ENCODE data around the gene GIGYF2. TPM values are rescaled to one million over a fixed set of nuclear protein-coding genes. Genes with fewer than 3 reads are reported as not detected.
"Not testable (repeated sequence)": the region's sequence is repeated elsewhere in the genome, so short reads cannot be mapped to it uniquely, and the experiment has no call there.

GIGYF2 gene
- total RNA-seq, 4 donors from 2014 or later = 54.2 to 64.7 (median 59.9) TPM

GRCh38 chr2:232900811-232901735 is 203.9 kb downstream of the GIGYF2 start:
- DNase-seq (ENCODE audit: extremely low spot score) = no peak

GRCh38 chr2:232901736-232902578 is 204.8 kb downstream of the GIGYF2 start:
- intact Hi-C loops (cut with DNase I) = no loop called here
- no peak for TF ChIP-seq POLR2AphosphoS5 (IDR thresholded peaks at IDR 0.05)
- TF ChIP-seq POLR2A (IDR thresholded peaks at IDR 0.05; ENCODE audit: low read depth) = no peak
- TF ChIP-seq EP300 (IDR thresholded peaks at IDR 0.05) = no peak
- TF ChIP-seq CTCF (IDR thresholded peaks at IDR 0.05) = no peak
- no peaks in the 10 kb centered on the region for H3K9me3 ChIP-seq
- no peaks in the 10 kb centered on the region for H3K4me1 ChIP-seq
- no peaks in the 10 kb centered on the region for H3K36me3 ChIP-seq
- H3K27ac ChIP-seq (replicated peaks in 1 of 4) = no peak overlapping the region
- 82% methylated on average over 23 of the region's 28 CpGs for WGBS
- H3K4me3 ChIP-seq = no peak overlapping the region
- peaks cover 0 to 27% (median 6%) of the 10 kb centered on the region in 4 donors for H3K27me3 ChIP-seq
- no peak for DNase-seq (ENCODE audit: extremely low spot score)

More at GRCh38 chr2:232900811-232901735, 203.9 kb downstream of the GIGYF2 start:
- TF ChIP-seq CTCF (IDR thresholded peaks at IDR 0.05) (no peak), POLR2AphosphoS5 (IDR thresholded peaks at IDR 0.05) (no peak), POLR2A (IDR thresholded peaks at IDR 0.05; ENCODE audit: low read depth) (no peak), EP300 (IDR thresholded peaks at IDR 0.05) (no peak)
- Histone ChIP-seq H3K9me3 (no peaks in the 10 kb centered on the region), H3K4me3 (no peak overlapping the region), H3K4me1 (no peaks in the 10 kb centered on the region), H3K27ac (replicated peaks in 1 of 4) (no peak overlapping the region), H3K36me3 (no peaks in the 10 kb centered on the region), H3K27me3 (peaks cover 0 to 27% (median 6%) of the 10 kb centered on the region in 4 donors)
- WGBS = 66% methylated on average over 42 of the region's 43 CpGs
- intact Hi-C loops (cut with DNase I) = no loop called here

- DNase-seq (ENCODE audit: extremely low spot score) = no peak
Measured at GRCh38 chr2:232903989-232904388, 206.9 kb downstream of the GIGYF2 start.

GRCh38 chr2:232906867-232907717 is 210.0 kb downstream of the GIGYF2 start:
- H3K4me3 ChIP-seq; DNase-seq (ENCODE audit: extremely low spot score); H3K36me3 ChIP-seq; H3K4me1 ChIP-seq; intact Hi-C loops (cut with DNase I); H3K27ac ChIP-seq (replicated peaks in 1 of 4): not testable (repeated sequence)
- Histone ChIP-seq H3K9me3 (peaks cover 0 to 11% (median 7%) of the 10 kb centered on the region in 4 donors), H3K27me3 (peaks cover 0 to 29% (median 3%) of the 10 kb centered on the region in 4 donors)
- 66% methylated on average over 8 of the region's 10 CpGs for WGBS

More at GRCh38 chr2:232903989-232904388, 206.9 kb downstream of the GIGYF2 start:
- Histone ChIP-seq H3K27ac (replicated peaks in 1 of 4) (no peak overlapping the region), H3K27me3 (peaks cover 0 to 30% (median 6%) of the 10 kb centered on the region in 4 donors), H3K4me1 (no peaks in the 10 kb centered on the region), H3K4me3 (no peak overlapping the region), H3K9me3 (no peaks in the 10 kb centered on the region), H3K36me3 (no peaks in the 10 kb centered on the region)
- intact Hi-C loops (cut with DNase I) = no loop called here
- 94% methylated on average over 2 of the region's 9 CpGs for WGBS
- no peak for TF ChIP-seq EP300 (IDR thresholded peaks at IDR 0.05)
- no peak for TF ChIP-seq CTCF (IDR thresholded peaks at IDR 0.05)
- no peak for TF ChIP-seq POLR2A (IDR thresholded peaks at IDR 0.05; ENCODE audit: low read depth)
- no peak for TF ChIP-seq POLR2AphosphoS5 (IDR thresholded peaks at IDR 0.05)

- 92% methylated on average over 9 of the region's 9 CpGs for WGBS
- intact Hi-C loops (cut with DNase I) = not testable (repeated sequence)
Measured at GRCh38 chr2:232907718-232908085, 210.6 kb downstream of the GIGYF2 start.

More at GRCh38 chr2:232907718-232908085, 210.6 kb downstream of the GIGYF2 start:
- not testable (repeated sequence) for H3K4me3 ChIP-seq; H3K27ac ChIP-seq (replicated peaks in 1 of 4); H3K36me3 ChIP-seq; DNase-seq (ENCODE audit: extremely low spot score); H3K4me1 ChIP-seq
- peaks cover 0 to 17% (median 11%) of the 10 kb centered on the region in 4 donors for H3K9me3 ChIP-seq
- H3K27me3 ChIP-seq = peaks cover 0 to 23% (median under 1%) of the 10 kb centered on the region in 4 donors

All from esophagus muscularis mucosa (tissue), 4 donors.